Measurements from ENCODE around the gene THPO.

DNA sequence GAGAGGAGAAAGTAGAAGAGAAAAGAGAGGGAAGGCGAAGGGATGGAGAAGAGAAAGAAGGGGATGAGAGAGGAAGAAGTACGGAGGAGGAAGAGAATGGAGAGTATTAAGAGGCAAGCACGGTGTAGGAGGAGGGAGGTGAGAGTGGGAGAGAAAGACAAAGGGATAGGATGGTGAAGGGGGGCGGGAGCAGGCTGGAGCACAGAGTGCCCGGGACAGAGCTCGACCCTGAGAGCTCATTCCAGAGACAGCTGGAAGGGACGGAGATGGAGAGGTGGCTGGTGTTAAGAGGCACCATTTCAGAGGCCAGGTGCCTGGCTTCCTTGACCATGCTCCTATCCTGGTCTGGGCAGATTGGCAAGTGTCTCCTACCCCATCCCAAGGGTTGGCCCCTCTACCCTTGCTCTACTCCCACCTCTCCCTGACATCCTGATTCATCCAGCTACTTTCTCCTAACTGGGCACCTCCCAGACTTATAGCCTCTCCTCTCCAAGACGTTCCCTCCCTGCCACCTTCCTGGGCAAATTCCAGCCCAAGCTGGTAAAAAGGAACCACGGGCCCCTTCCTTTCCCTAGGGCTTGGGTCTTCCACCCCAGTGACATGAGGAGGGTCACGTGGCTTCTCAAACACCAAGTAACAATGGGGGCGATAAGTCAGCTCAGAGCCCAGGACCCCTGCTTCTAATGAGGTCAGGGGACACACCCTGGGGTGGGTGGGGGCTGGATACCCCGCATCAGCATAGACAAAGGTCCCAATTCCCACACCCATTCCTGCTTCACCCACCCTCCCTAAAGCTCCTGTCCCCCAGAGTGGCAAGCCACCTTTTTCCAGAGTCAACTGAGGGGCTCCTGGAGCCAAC lies 17.7 kb downstream of the THPO start:
- TF ChIP-seq, protein P1, sequence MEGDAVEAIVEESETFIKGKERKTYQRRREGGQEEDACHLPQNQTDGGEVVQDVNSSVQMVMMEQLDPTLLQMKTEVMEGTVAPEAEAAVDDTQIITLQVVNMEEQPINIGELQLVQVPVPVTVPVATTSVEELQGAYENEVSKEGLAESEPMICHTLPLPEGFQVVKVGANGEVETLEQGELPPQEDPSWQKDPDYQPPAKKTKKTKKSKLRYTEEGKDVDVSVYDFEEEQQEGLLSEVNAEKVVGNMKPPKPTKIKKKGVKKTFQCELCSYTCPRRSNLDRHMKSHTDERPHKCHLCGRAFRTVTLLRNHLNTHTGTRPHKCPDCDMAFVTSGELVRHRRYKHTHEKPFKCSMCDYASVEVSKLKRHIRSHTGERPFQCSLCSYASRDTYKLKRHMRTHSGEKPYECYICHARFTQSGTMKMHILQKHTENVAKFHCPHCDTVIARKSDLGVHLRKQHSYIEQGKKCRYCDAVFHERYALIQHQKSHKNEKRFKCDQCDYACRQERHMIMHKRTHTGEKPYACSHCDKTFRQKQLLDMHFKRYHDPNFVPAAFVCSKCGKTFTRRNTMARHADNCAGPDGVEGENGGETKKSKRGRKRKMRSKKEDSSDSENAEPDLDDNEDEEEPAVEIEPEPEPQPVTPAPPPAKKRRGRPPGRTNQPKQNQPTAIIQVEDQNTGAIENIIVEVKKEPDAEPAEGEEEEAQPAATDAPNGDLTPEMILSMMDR (IDR thresholded peaks at IDR 0.05) = no peak
- no peak for TF ChIP-seq EP300 (IDR thresholded peaks at IDR 0.05)
- no peak for TF ChIP-seq POLR2A (IDR thresholded peaks at IDR 0.05)

Measured in gastroesophageal sphincter (tissue), 3 donors.